PC-3 (cell line): Measurements from ENCODE around the gene KCNJ5.
A peak's percentile ranks its signal among the peaks of the same experiment; 100 is the strongest.

ENCODE experiments used
- EZH2 ChIP-seq: fragments of 300-600 bp; sonication (generic); IDR thresholded peaks from one replicate; pipeline ENCODE4 v1.6.1; 2017; ENCODE audit warnings: antibody characterized with exemption, mild to moderate bottlenecking, low read length; ENCODE audit not compliant: unreplicated experiment
- TF ChIP-seq, protein P1 (sequence below): fragments of 300-600 bp; sonication (generic); conservative IDR thresholded peaks from 2 replicates; pipeline ENCODE4 v1.5.1; 2017; ENCODE audit warnings: antibody characterized with exemption, low read depth, mild to moderate bottlenecking, low read length

DNA sequence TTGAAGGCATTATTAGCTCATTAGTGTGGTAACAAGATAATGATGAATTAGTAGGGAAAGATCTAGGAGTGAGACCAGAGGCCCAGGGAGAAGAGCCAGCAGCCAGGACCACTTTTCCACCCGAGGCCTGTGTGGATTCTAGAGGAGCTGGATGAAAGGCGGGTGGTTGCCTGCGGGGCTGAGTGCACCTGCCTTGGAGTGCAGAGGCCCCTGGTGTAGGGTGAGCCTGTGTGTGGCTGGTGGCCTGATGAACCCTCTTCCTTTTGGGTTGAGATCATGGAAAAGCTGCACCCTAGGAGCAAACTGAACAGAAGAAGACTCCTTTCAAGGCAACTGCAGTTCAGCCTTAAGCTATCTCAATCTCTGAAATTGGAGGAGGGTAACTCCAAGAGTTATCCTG is 57.4 kb downstream of the KCNJ5 start:
- TF ChIP-seq, protein P1, sequence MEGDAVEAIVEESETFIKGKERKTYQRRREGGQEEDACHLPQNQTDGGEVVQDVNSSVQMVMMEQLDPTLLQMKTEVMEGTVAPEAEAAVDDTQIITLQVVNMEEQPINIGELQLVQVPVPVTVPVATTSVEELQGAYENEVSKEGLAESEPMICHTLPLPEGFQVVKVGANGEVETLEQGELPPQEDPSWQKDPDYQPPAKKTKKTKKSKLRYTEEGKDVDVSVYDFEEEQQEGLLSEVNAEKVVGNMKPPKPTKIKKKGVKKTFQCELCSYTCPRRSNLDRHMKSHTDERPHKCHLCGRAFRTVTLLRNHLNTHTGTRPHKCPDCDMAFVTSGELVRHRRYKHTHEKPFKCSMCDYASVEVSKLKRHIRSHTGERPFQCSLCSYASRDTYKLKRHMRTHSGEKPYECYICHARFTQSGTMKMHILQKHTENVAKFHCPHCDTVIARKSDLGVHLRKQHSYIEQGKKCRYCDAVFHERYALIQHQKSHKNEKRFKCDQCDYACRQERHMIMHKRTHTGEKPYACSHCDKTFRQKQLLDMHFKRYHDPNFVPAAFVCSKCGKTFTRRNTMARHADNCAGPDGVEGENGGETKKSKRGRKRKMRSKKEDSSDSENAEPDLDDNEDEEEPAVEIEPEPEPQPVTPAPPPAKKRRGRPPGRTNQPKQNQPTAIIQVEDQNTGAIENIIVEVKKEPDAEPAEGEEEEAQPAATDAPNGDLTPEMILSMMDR = peak; percentile 37; the same call in 1 of the 2 replicates
- no peak for TF ChIP-seq EZH2
